PC-9 (cell line): ENCODE results near the gene NADK2. TPM values are rescaled to one million over a fixed set of nuclear protein-coding genes. Genes with fewer than 3 reads are reported as not detected.

Experiments used
- BruUV-seq: library from RNA; stranded (reverse); fragments of 400-500 nt; replicated peaks from 2 replicates; lab custom pipeline; 2021; lab: Mats Ljungman, UMichigan
- CTCF ChIA-PET: fragments of 300-600 bp; sonication (Branson Sonifier 250); formaldehyde crosslinking; loops from one replicate; lab custom pipeline; 2022; ENCODE audit warnings: antibody characterized with exemption; lab: Charles Lee
- POLR2A ChIA-PET: fragments of 300-600 bp; sonication (Branson Sonifier 250); formaldehyde crosslinking; loops from one replicate; lab custom pipeline; 2022; ENCODE audit warnings: antibody characterized with exemption; ENCODE audit not compliant: unreplicated experiment; lab: Charles Lee
- DNase-seq, 2 experiments: peaks; one replicate each; pipeline versions ENCODE4 v3.0.0 to v3.0.0-alpha.2; 2015 to 2022; ENCODE audit warnings: mixed read lengths in 1 of 2
- H2AFZ ChIP-seq: fragments of 200-600 bp; sonication (generic); 2 replicates; pipeline ENCODE4 v1.8.1; 2017; ENCODE audit warnings: antibody characterized with exemption
- H3F3A ChIP-seq: fragments of 200-600 bp; sonication (generic); 2 replicates; pipeline ENCODE4 v1.8.1; 2017; ENCODE audit warnings: antibody characterized with exemption, mild to moderate bottlenecking, low read depth; ENCODE audit not compliant: insufficient read depth
- H3K27ac ChIP-seq: fragments of 200-600 bp; sonication (generic); 2 replicates; pipeline ENCODE4 v1.6.1; 2016; ENCODE audit warnings: mixed run types
- H3K27me3 ChIP-seq: fragments of 200-600 bp; sonication (generic); 2 replicates; pipeline ENCODE4 v1.6.1; 2016; ENCODE audit warnings: low read depth, mixed run types; ENCODE audit not compliant: insufficient read depth
- H3K36me3 ChIP-seq: fragments of 200-600 bp; sonication (generic); 2 replicates; pipeline ENCODE4 v1.6.1; 2016; ENCODE audit warnings: low read depth, mixed run types
- H3K4me1 ChIP-seq: fragments of 200-600 bp; sonication (generic); replicated peaks from 2 replicates; pipeline ENCODE4 v1.6.1; 2016; ENCODE audit warnings: mixed run types; ENCODE audit not compliant: insufficient read depth
- H3K4me2 ChIP-seq: fragments of 200-600 bp; sonication (generic); 2 replicates; pipeline ENCODE4 v1.6.1; 2017; ENCODE audit warnings: mixed run types
- H3K4me3 ChIP-seq: fragments of 200-600 bp; sonication (generic); 2 replicates; pipeline ENCODE4 v1.6.1; 2016; ENCODE audit warnings: mixed run types
- H3K79me2 ChIP-seq: fragments of 200-600 bp; sonication (generic); 2 replicates; pipeline ENCODE4 v1.6.1; 2017; ENCODE audit warnings: low read depth, mixed run types
- H3K9me2 ChIP-seq: fragments of 200-600 bp; sonication (generic); 2 replicates; pipeline ENCODE4 v1.8.1; 2017; ENCODE audit warnings: mild to moderate bottlenecking; ENCODE audit not compliant: insufficient read depth
- H3K9me3 ChIP-seq: fragments of 200-600 bp; sonication (generic); 2 replicates; pipeline ENCODE4 v1.8.1; 2016; ENCODE audit warnings: low read depth; ENCODE audit not compliant: insufficient read depth
- H4K20me1 ChIP-seq: fragments of 200-600 bp; sonication (generic); 2 replicates; pipeline ENCODE4 v1.8.1; 2017; ENCODE audit not compliant: insufficient read depth
- EZH2 ChIP-seq: fragments of 200-600 bp; sonication (generic); IDR thresholded peaks from 2 replicates; pipeline ENCODE4 v1.8.0; 2017; ENCODE audit warnings: antibody characterized with exemption, low read depth
- intact Hi-C: fragments of 100-400 bp; cut with micrococcal nuclease; formaldehyde crosslinking; loops from one replicate; pipeline ENCODE4 v1.10.0; 2022; ENCODE audit not compliant: unreplicated experiment
- total RNA-seq: library from RNA; stranded (reverse); gene quantifications from 2 replicates; pipeline ENCODE4 v1.2.3, GENCODE V29; 2021
- TF ChIP-seq, protein P1 (sequence below): fragments of 200-600 bp; sonication (generic); conservative IDR thresholded peaks from 2 replicates; pipeline ENCODE4 v1.6.1; 2017; ENCODE audit warnings: mixed run types, antibody characterized with exemption, mild to moderate bottlenecking, moderate library complexity

Gene NADK2
- total RNA-seq, 1 experiment from 2014 or later, result 43.7 TPM

DNA sequence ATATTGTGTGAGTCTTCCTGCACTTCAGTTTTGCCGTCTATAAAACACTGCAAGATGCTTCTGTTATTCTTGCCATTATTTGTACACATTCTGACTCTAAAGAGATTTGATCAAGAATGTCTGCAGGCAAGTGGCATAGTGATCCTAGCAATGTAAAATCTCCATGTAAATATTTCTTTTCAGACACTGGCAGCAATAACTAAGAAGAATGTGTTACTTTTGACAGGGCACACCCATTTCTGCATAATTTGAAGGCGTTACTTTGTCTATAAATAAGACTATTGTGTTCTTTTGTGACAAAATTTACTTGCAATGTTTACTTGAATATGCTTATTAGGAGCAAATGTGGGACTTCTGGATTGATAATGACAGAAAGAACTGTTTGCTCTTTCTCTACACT lies 39.9 kb upstream of the NADK2 start:
- H3K79me2 ChIP-seq, result no peaks in the 10 kb centered on the region
- ChIA-PET POLR2A (no interaction called here), CTCF (no interaction called here)
- H3K4me3 ChIP-seq, result no peak overlapping the region
- TF ChIP-seq, protein P1, sequence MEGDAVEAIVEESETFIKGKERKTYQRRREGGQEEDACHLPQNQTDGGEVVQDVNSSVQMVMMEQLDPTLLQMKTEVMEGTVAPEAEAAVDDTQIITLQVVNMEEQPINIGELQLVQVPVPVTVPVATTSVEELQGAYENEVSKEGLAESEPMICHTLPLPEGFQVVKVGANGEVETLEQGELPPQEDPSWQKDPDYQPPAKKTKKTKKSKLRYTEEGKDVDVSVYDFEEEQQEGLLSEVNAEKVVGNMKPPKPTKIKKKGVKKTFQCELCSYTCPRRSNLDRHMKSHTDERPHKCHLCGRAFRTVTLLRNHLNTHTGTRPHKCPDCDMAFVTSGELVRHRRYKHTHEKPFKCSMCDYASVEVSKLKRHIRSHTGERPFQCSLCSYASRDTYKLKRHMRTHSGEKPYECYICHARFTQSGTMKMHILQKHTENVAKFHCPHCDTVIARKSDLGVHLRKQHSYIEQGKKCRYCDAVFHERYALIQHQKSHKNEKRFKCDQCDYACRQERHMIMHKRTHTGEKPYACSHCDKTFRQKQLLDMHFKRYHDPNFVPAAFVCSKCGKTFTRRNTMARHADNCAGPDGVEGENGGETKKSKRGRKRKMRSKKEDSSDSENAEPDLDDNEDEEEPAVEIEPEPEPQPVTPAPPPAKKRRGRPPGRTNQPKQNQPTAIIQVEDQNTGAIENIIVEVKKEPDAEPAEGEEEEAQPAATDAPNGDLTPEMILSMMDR, result no peak
- no peak for TF ChIP-seq EZH2
- H3K4me1 ChIP-seq, result no peaks in the 10 kb centered on the region
- intact Hi-C loops, result no loop called here
- no peaks in the 10 kb centered on the region for H3K27me3 ChIP-seq
- no peaks in the 10 kb centered on the region for H3F3A ChIP-seq
- no peaks in the 10 kb centered on the region for H3K9me3 ChIP-seq
- H2AFZ ChIP-seq, result no peak overlapping the region; the same call in 1 of the 2 replicates
- no peaks in the 10 kb centered on the region; the same call in 1 of the 2 replicates for H3K9me2 ChIP-seq
- no peak overlapping the region for H3K27ac ChIP-seq
- no peaks in the 10 kb centered on the region for H3K36me3 ChIP-seq
- no peak for DNase-seq
- no TSS peak for BruUV-seq
- no peaks in the 10 kb centered on the region for H4K20me1 ChIP-seq
- no peak overlapping the region for H3K4me2 ChIP-seq

DNA sequence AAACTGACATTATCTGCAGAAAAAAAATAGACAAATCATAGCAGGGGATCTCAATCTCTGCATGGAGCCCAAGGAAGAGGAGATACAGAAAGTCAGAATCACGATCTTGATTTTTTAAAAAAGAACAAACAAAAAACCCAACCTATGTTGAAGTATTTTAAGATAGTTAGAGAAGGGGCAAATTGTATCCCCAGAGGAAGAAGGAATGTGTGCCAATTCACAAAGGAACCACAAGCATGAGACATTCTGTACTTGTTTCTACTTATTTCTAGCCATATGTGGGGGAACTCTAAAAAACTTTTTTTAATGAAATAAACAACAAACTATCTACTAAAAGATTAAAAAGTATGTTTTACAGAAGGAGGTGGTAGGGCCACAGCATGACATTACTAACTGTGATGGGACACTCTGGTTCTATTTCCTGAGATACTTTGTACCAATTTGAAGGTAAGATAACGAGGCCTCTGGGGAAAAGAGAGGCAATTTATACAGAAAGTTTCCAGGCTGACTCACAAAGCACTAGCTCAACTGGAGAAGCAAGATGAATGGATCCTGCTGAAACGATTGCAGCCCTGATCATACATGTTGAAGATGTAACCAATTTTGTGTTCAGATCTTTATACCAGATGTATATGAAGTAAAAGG lies 37.5 kb upstream of the NADK2 start:
- intact Hi-C loops, result no loop called here
- Histone ChIP-seq H3K79me2 (no peaks in the 10 kb centered on the region), H3K4me2 (no peak overlapping the region), H3K9me3 (no peaks in the 10 kb centered on the region), H3K27me3 (no peaks in the 10 kb centered on the region), H3K4me3 (no peak overlapping the region), H3K9me2 (no peaks in the 10 kb centered on the region; the same call in 1 of the 2 replicates), H3F3A (no peaks in the 10 kb centered on the region), H4K20me1 (no peaks in the 10 kb centered on the region), H3K4me1 (no peaks in the 10 kb centered on the region), H2AFZ (no peak overlapping the region), H3K36me3 (no peaks in the 10 kb centered on the region), H3K27ac (no peak overlapping the region)
- POLR2A ChIA-PET, result no interaction called here
- no peak for DNase-seq
- CTCF ChIA-PET, result no interaction called here
- BruUV-seq, result no TSS peak
- TF ChIP-seq, protein P1, result no peak
- no peak for TF ChIP-seq EZH2

DNA sequence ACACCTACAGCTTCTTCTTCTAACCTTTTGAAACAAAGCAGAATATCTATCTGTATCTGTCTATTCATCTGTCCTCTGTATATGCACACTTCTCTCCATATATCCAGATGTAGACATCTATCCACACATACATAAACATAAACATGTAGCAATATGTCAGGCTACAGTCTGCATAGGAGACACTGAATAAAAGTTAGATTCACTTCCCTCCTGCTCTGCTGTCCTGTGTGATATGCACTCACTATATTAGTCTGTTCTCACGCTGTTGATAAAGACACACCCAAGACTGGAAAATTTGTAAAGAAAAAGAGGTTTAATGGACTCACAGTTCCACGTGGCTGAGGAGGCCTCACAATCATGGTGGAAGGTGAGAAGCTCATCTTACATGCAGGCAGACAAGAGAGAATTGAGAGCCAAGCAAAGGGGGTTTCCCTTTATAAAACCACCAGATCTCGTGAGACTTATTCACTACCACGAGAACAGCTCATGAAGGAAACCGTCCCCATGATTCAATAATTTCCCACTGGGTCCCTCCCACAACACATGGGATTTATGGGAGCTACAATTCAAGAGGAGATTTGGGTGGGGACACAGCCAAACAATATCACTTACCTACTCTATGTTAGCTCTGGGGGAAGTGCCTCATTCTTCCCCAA lies 35.9 kb upstream of the NADK2 start:
- Histone ChIP-seq H3K9me3 (no peaks in the 10 kb centered on the region), H3K79me2 (no peaks in the 10 kb centered on the region), H4K20me1 (no peaks in the 10 kb centered on the region), H3K4me3 (no peak overlapping the region), H3K9me2 (no peaks in the 10 kb centered on the region), H3K4me2 (no peak overlapping the region), H3F3A (no peaks in the 10 kb centered on the region), H3K4me1 (no peaks in the 10 kb centered on the region), H3K36me3 (no peaks in the 10 kb centered on the region), H3K27me3 (no peaks in the 10 kb centered on the region), H2AFZ (no peak overlapping the region), H3K27ac (no peak overlapping the region)
- TF ChIP-seq, protein P1, result no peak
- TF ChIP-seq EZH2, result no peak
- no TSS peak for BruUV-seq
- intact Hi-C loops, result no loop called here
- ChIA-PET POLR2A (no interaction called here), CTCF (no interaction called here)
- DNase-seq, result no peak
